NCI-H128 (cell line): Measurements from ENCODE around the gene TNFSF10.

Experiments
- DNase-seq: peaks from one replicate; lab custom pipeline; 2025; ENCODE audit not compliant: unreplicated experiment; lab: John Stamatoyannopoulos, UW

Gene TNFSF10

DNA sequence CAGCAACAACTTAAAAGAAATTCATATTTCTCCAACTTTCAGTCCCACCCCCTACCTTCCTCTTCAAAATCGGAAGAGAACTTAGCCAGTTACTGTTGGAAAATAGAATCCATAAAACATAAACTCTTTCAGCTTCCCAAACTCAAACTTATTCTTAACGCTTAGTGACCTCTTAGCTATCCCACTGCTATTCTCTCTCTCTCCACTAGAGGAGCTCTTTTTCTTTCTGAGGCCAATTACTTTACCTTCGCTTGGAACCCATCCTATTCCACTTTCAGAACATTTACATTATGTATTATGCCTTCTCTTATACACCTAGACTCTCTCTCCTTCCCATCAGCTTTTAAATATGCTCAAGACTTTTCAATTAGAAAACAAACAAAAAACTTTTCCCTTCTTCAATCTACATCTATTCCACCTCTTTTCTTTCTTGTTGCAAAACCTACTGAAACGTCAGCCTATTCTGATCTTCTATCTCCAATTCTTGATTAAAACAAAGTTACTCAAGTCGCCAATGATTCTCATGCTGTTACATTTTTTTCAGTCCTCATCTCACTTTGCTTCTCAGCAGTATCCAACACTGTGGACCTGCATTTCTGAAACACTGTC is 61.6 kb downstream of the TNFSF10 start:
- DNase-seq = no peak

DNA sequence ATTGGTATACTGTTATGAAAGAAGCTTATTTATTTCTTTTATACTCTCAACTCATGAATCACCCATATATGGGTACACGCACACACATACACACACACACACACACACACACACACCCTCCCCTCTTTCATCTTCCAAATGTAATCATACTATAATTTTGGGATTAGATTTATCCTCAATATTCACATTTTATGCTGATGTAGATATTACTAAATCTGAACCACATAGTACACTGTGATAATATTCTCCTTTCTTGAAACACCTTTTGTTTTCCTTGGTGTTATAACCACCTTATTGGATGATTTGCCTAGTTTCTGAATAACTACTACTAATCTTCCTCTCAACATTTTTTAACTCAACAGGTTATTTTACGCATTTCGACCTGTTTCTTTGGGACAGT is 66.8 kb downstream of the TNFSF10 start:
- no peak for DNase-seq
